Karpas-422 (cell line): Measurements from ENCODE around the gene GSN. TPM values are rescaled to one million over a fixed set of nuclear protein-coding genes. Genes with fewer than 3 reads are reported as not detected.

Experiments used
- DNase-seq: peaks from one replicate; pipeline ENCODE4 v3.0.0-alpha.2; 2015
- H2AFZ ChIP-seq: fragments of 200-600 bp; sonication (generic); 2 replicates; pipeline ENCODE4 v1.6.1; 2014; ENCODE audit warnings: antibody characterized with exemption, low read length, mixed read lengths
- H3K27ac ChIP-seq: fragments of 200-600 bp; sonication (generic); 2 replicates; pipeline ENCODE4 v1.5.1; 2014; ENCODE audit warnings: mild to moderate bottlenecking, low read length, moderate library complexity
- H3K27me3 ChIP-seq: fragments of 200-600 bp; sonication (generic); 2 replicates; pipeline ENCODE4 v1.6.1; 2014; ENCODE audit warnings: low read length, mixed read lengths
- H3K36me3 ChIP-seq: fragments of 200-600 bp; sonication (generic); 2 replicates; pipeline ENCODE4 v1.6.1; 2014; ENCODE audit warnings: low read length, mixed read lengths; ENCODE audit not compliant: insufficient read depth
- H3K4me1 ChIP-seq: fragments of 200-600 bp; sonication (generic); 2 replicates; pipeline ENCODE4 v1.6.1; 2014; ENCODE audit warnings: mild to moderate bottlenecking, low read length, mixed read lengths
- H3K4me2 ChIP-seq: fragments of 200-600 bp; sonication (generic); 2 replicates; pipeline ENCODE4 v1.6.1; 2014; ENCODE audit warnings: low read length, low read depth, mild to moderate bottlenecking; ENCODE audit not compliant: poor library complexity, severe bottlenecking
- H3K4me3 ChIP-seq: fragments of 200-600 bp; sonication (generic); 2 replicates; pipeline ENCODE4 v1.5.1; 2014; ENCODE audit warnings: mild to moderate bottlenecking, antibody characterized with exemption, low read length, mixed read lengths
- H3K79me2 ChIP-seq: fragments of 200-600 bp; sonication (generic); 2 replicates; pipeline ENCODE4 v1.6.1; 2014; ENCODE audit warnings: mild to moderate bottlenecking, low read length, mixed read lengths
- H3K9ac ChIP-seq: fragments of 200-600 bp; sonication (generic); 2 replicates; pipeline ENCODE4 v1.6.0; 2014; ENCODE audit warnings: low read length
- H3K9me2 ChIP-seq: fragments of 200-600 bp; sonication (generic), shearing (Covaris generic); replicated peaks from 2 replicates; pipeline ENCODE4 v1.6.0; 2014; ENCODE audit warnings: mild to moderate bottlenecking, low read length, moderate library complexity; ENCODE audit not compliant: insufficient read depth
- H3K9me3 ChIP-seq: fragments of 300-700, 200-600 bp; sonication (generic); 2 replicates; pipeline ENCODE4 v1.6.1; 2014; ENCODE audit warnings: low read length, mixed read lengths
- H4K20me1 ChIP-seq: fragments of 200-600 bp; sonication (generic); 2 replicates; pipeline ENCODE4 v1.6.1; 2014; ENCODE audit warnings: mild to moderate bottlenecking, antibody characterized with exemption, low read length, low read depth; ENCODE audit not compliant: insufficient read depth
- total RNA-seq: library from RNA; depleted of rRNA; stranded (reverse); fragments of >200 nt; shearing (Covaris generic); gene quantifications from 2 replicates; pipeline ENCODE4 v1.2.3, GENCODE V29; 2014; ENCODE audit warnings: low replicate concordance

GSN gene
- total RNA-seq, 1 experiment from 2014 or later, result 33.7 TPM

GRCh38 chr9:121303456-121304451 is 35.8 kb downstream of the GSN start:
- no peak for DNase-seq
- no peaks in the 10 kb centered on the region for H4K20me1 ChIP-seq
- no peak overlapping the region for H3K27ac ChIP-seq
- H2AFZ ChIP-seq, result no peak overlapping the region
- H3K4me1 ChIP-seq, result peaks cover 7% of the 10 kb centered on the region
- no peaks in the 10 kb centered on the region for H3K9me3 ChIP-seq
- H3K9ac ChIP-seq, result no peak overlapping the region
- H3K9me2 ChIP-seq, result no peaks in the 10 kb centered on the region
- H3K4me3 ChIP-seq, result no peak overlapping the region
- no peaks in the 10 kb centered on the region for H3K79me2 ChIP-seq
- no peaks in the 10 kb centered on the region for H3K27me3 ChIP-seq
- H3K36me3 ChIP-seq, result no peaks in the 10 kb centered on the region
- H3K4me2 ChIP-seq, result no peak overlapping the region

DNA sequence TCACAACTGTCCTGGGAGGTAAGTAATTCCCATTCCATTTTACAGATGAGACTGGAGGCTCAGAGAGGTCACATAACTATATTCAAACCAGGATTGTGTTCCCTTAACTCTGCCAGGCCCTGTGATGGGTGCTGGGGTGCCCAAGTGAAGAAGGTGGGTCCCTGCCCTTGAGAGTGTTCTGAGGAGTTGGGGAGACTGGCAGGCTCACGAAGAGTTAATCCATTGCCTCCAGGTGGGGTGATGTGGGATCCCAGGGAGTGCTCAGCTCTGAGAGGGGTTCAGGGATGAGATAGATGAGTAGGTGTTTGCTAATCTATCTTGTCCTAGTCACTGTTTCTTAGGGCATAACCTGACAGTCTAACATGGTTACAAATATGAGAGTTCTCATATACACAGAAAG is 36.7 kb downstream of the GSN start:
- Histone ChIP-seq H3K9ac (no peak overlapping the region), H3K4me3 (no peak overlapping the region), H3K79me2 (no peaks in the 10 kb centered on the region), H2AFZ (no peak overlapping the region), H4K20me1 (no peaks in the 10 kb centered on the region), H3K36me3 (no peaks in the 10 kb centered on the region), H3K9me2 (no peaks in the 10 kb centered on the region), H3K9me3 (no peaks in the 10 kb centered on the region), H3K27me3 (no peaks in the 10 kb centered on the region), H3K4me1 (no peaks in the 10 kb centered on the region), H3K4me2 (no peak overlapping the region), H3K27ac (no peak overlapping the region)
- DNase-seq, result no peak

GRCh38 chr9:121305269-121305994 is 37.5 kb downstream of the GSN start:
- Histone ChIP-seq H3K9ac (no peak overlapping the region), H3K4me3 (no peak overlapping the region), H3K4me2 (no peak overlapping the region), H3K36me3 (no peaks in the 10 kb centered on the region; the same call in 1 of the 2 replicates), H3K9me2 (no peaks in the 10 kb centered on the region), H3K27me3 (no peaks in the 10 kb centered on the region), H3K27ac (no peak overlapping the region), H2AFZ (no peak overlapping the region), H3K4me1 (no peaks in the 10 kb centered on the region), H3K79me2 (no peaks in the 10 kb centered on the region), H4K20me1 (no peaks in the 10 kb centered on the region), H3K9me3 (no peaks in the 10 kb centered on the region)
- no peak for DNase-seq

DNA sequence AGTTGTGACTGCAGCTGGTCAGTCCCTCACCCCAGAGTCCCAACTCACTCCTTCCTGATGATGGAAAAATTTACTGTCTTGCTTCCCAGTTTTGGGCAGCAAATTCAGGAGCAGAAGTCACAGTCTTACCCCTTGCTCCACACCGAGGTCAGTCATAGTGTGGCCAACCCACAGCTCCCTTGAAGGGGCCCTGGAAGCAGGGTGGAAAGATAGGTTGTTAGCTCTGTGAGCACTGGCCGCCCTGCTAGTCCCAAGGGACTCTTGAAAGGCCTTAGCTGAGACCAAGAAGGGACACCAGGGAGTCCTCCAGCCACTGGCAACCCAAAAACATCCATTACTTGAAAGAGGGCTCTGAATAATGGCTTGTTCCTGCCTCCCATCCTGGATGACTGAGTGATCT is 40.0 kb downstream of the GSN start:
- Histone ChIP-seq H3K27ac (no peak overlapping the region), H3K36me3 (no peaks in the 10 kb centered on the region; the same call in 1 of the 2 replicates), H2AFZ (no peak overlapping the region), H3K4me1 (no peaks in the 10 kb centered on the region), H3K9me2 (no peaks in the 10 kb centered on the region), H3K9me3 (no peaks in the 10 kb centered on the region), H4K20me1 (no peaks in the 10 kb centered on the region), H3K4me2 (no peak overlapping the region), H3K4me3 (no peak overlapping the region), H3K79me2 (no peaks in the 10 kb centered on the region), H3K27me3 (no peaks in the 10 kb centered on the region), H3K9ac (no peak overlapping the region)
- DNase-seq, result no peak

DNA sequence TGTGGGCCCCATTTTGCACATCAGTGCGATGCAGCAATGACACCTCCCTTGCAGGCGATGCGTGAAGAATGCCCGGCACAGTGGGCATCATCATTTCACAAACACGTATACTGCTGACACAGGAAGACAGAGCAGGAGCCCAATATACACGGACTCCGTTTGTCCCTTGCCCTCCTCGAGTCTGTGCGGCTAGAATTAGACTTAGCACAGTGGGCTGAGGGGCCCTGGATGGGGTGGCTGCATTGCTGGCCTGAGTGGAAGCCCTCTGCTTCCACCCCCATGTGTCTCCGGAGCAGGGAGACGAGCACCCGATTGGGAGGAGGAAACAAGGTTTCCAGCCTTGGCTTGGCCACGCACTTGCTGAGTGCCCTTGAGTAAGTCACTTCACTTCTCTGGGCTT is 40.8 kb downstream of the GSN start:
- Histone ChIP-seq H3K9ac (no peak overlapping the region), H3K27ac (no peak overlapping the region), H2AFZ (no peak overlapping the region), H3K4me1 (no peaks in the 10 kb centered on the region), H3K4me3 (no peak overlapping the region), H3K36me3 (no peaks in the 10 kb centered on the region; the same call in 1 of the 2 replicates), H3K27me3 (no peaks in the 10 kb centered on the region), H3K9me3 (no peaks in the 10 kb centered on the region), H3K4me2 (no peak overlapping the region), H3K79me2 (no peaks in the 10 kb centered on the region), H4K20me1 (no peaks in the 10 kb centered on the region), H3K9me2 (no peaks in the 10 kb centered on the region)
- DNase-seq, result no peak

GRCh38 chr9:121309171-121309570 is 41.2 kb downstream of the GSN start:
- Histone ChIP-seq H2AFZ (no peak overlapping the region), H4K20me1 (no peaks in the 10 kb centered on the region), H3K9me2 (no peaks in the 10 kb centered on the region), H3K27ac (no peak overlapping the region), H3K4me3 (no peak overlapping the region), H3K79me2 (no peaks in the 10 kb centered on the region), H3K9ac (no peak overlapping the region), H3K27me3 (no peaks in the 10 kb centered on the region), H3K4me2 (no peak overlapping the region), H3K4me1 (no peaks in the 10 kb centered on the region), H3K36me3 (no peaks in the 10 kb centered on the region; the same call in 1 of the 2 replicates), H3K9me3 (no peaks in the 10 kb centered on the region)
- no peak for DNase-seq

- no peak overlapping the region for H3K27ac ChIP-seq
- H3K4me1 ChIP-seq, result no peaks in the 10 kb centered on the region
- no peak for DNase-seq
- no peaks in the 10 kb centered on the region for H3K27me3 ChIP-seq
- no peaks in the 10 kb centered on the region; the same call in 1 of the 2 replicates for H3K36me3 ChIP-seq
- H2AFZ ChIP-seq, result no peak overlapping the region
- H3K4me3 ChIP-seq, result no peak overlapping the region
- H3K4me2 ChIP-seq, result no peak overlapping the region
- H3K9me2 ChIP-seq, result no peaks in the 10 kb centered on the region
- H4K20me1 ChIP-seq, result no peaks in the 10 kb centered on the region
- H3K79me2 ChIP-seq, result no peaks in the 10 kb centered on the region
- no peaks in the 10 kb centered on the region for H3K9me3 ChIP-seq
- H3K9ac ChIP-seq, result no peak overlapping the region
Observed at GRCh38 chr9:121309833-121310425, 42.0 kb downstream of the GSN start.

GRCh38 chr9:121310571-121310970 is 42.6 kb downstream of the GSN start:
- Histone ChIP-seq H3K4me3 (no peak overlapping the region), H3K36me3 (no peaks in the 10 kb centered on the region; the same call in 1 of the 2 replicates), H2AFZ (no peak overlapping the region), H3K27me3 (no peaks in the 10 kb centered on the region), H3K4me2 (no peak overlapping the region), H4K20me1 (no peaks in the 10 kb centered on the region), H3K27ac (no peak overlapping the region), H3K9me3 (no peaks in the 10 kb centered on the region), H3K79me2 (no peaks in the 10 kb centered on the region), H3K9me2 (no peaks in the 10 kb centered on the region), H3K4me1 (no peaks in the 10 kb centered on the region), H3K9ac (no peak overlapping the region)
- no peak for DNase-seq
